NB4 (cell line): ENCODE results near the gene ALOX12B.

ENCODE experiments used
- DNase-seq: peaks from one replicate; pipeline ENCODE4 v3.0.0; 2010; ENCODE audit warnings: low read depth
- H3K4me3 ChIP-seq: one replicate; pipeline ENCODE4 v1.5.1; 2011; ENCODE audit warnings: mild to moderate bottlenecking, low read depth, low read length, moderate library complexity
- MYC ChIP-seq: IDR thresholded peaks from 2 replicates; pipeline ENCODE4 v1.6.1; 2011; ENCODE audit warnings: low read depth, low read length
- POLR2A ChIP-seq: IDR thresholded peaks from 2 replicates; pipeline ENCODE4 v1.6.1; 2011; ENCODE audit warnings: mild to moderate bottlenecking; ENCODE audit not compliant: insufficient read length; ENCODE audit errors: extremely low read depth
- TF ChIP-seq, protein P1 (sequence below): IDR thresholded peaks from 2 replicates; pipeline ENCODE4 v1.6.1; 2011; ENCODE audit warnings: low read depth, low read length
- TF ChIP-seq, protein P2 (sequence below): IDR thresholded peaks from one replicate; pipeline ENCODE4 v1.5.1; 2012; ENCODE audit warnings: low read depth, low read length

The ALOX12B gene

GRCh38 chr17:8104911-8105310 is 17.4 kb upstream of the ALOX12B start:
- DNase-seq = no peak
- TF ChIP-seq MYC = no peak
- TF ChIP-seq, protein P1, sequence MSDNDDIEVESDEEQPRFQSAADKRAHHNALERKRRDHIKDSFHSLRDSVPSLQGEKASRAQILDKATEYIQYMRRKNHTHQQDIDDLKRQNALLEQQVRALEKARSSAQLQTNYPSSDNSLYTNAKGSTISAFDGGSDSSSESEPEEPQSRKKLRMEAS = no peak
- TF ChIP-seq, protein P2, sequence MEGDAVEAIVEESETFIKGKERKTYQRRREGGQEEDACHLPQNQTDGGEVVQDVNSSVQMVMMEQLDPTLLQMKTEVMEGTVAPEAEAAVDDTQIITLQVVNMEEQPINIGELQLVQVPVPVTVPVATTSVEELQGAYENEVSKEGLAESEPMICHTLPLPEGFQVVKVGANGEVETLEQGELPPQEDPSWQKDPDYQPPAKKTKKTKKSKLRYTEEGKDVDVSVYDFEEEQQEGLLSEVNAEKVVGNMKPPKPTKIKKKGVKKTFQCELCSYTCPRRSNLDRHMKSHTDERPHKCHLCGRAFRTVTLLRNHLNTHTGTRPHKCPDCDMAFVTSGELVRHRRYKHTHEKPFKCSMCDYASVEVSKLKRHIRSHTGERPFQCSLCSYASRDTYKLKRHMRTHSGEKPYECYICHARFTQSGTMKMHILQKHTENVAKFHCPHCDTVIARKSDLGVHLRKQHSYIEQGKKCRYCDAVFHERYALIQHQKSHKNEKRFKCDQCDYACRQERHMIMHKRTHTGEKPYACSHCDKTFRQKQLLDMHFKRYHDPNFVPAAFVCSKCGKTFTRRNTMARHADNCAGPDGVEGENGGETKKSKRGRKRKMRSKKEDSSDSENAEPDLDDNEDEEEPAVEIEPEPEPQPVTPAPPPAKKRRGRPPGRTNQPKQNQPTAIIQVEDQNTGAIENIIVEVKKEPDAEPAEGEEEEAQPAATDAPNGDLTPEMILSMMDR = no peak
- TF ChIP-seq POLR2A = no peak
- H3K4me3 ChIP-seq = no peak overlapping the region

- TF ChIP-seq, protein P2 = no peak
- TF ChIP-seq POLR2A (no peak), MYC (no peak)
- TF ChIP-seq, protein P1 = no peak
- no peak overlapping the region for H3K4me3 ChIP-seq
- no peak for DNase-seq
These were observed 16.0 kb upstream of the ALOX12B start for GRCh38 chr17:8103549-8103948.

GRCh38 chr17:8101721-8102120 is 14.2 kb upstream of the ALOX12B start:
- H3K4me3 ChIP-seq = no peak overlapping the region
- DNase-seq = no peak
- TF ChIP-seq, protein P2 = no peak
- TF ChIP-seq MYC = no peak
- TF ChIP-seq POLR2A = no peak
- TF ChIP-seq, protein P1 = no peak

DNA sequence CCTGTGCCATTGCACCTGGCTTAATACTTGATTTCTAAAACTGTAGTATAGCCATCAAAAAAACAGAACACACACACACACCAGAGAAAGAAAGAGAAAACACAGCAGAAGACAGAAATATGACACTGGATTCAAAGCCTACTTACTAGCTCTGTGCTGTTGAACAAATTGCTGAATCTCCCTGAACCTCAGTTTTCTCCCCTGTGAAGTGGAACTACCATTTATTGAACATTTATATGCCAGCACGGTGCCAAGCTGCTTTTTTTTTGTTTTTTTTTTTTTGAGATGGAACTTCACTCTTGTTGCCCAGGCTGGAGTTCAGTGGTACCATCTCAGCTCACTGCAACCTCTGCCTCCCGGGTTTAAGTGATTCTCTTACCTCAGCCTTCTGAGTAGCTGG is 13.2 kb upstream of the ALOX12B start:
- H3K4me3 ChIP-seq = no peak overlapping the region
- TF ChIP-seq POLR2A = no peak
- TF ChIP-seq, protein P2 = no peak
- no peak for TF ChIP-seq MYC
- TF ChIP-seq, protein P1 = no peak

GRCh38 chr17:8100111-8100510 is 12.6 kb upstream of the ALOX12B start:
- H3K4me3 ChIP-seq = no peak overlapping the region
- TF ChIP-seq POLR2A (no peak), MYC (no peak)
- TF ChIP-seq, protein P1 = no peak
- TF ChIP-seq, protein P2 = no peak
- DNase-seq = no peak

More for the DNA sequence above, 13.2 kb upstream of the ALOX12B start:
- no peak for DNase-seq

- DNase-seq = no peak
- no peak for TF ChIP-seq POLR2A
- no peak for TF ChIP-seq MYC
- TF ChIP-seq, protein P2 = no peak
- TF ChIP-seq, protein P1 = no peak
- no peak overlapping the region for H3K4me3 ChIP-seq
These were observed 9.0 kb upstream of the ALOX12B start for GRCh38 chr17:8096541-8096940.
